MG63 (cell line): ENCODE measurements around the gene HPSE2. TPM values are rescaled to one million over a fixed set of nuclear protein-coding genes. Genes with fewer than 3 reads are reported as not detected.
"Not testable (repeated sequence)": the region's sequence is repeated elsewhere in the genome, so short reads cannot be mapped to it uniquely, and the experiment has no call there.

ENCODE experiments used
- DNase-seq: peaks from one replicate; pipeline ENCODE4 v3.0.0-alpha.2; 2020
- H3K27me3 ChIP-seq: fragments of 250-450 bp; sonication (Bioruptor Pico); 2 replicates; pipeline ENCODE4 v1.5.1; 2020; ENCODE audit warnings: mild to moderate bottlenecking, moderate library complexity
- H3K36me3 ChIP-seq: fragments of 250-450 bp; sonication (Bioruptor Pico); 2 replicates; pipeline ENCODE4 v1.5.1; 2020; ENCODE audit warnings: mild to moderate bottlenecking, moderate library complexity
- H3K4me3 ChIP-seq: fragments of 250-450 bp; sonication (Bioruptor Pico); 2 replicates; pipeline ENCODE4 v1.5.1; 2020; ENCODE audit warnings: mild to moderate bottlenecking, moderate library complexity
- H3K9me3 ChIP-seq: fragments of 250-450 bp; sonication (Bioruptor Pico); 2 replicates; pipeline ENCODE4 v1.5.1; 2020; ENCODE audit warnings: mild to moderate bottlenecking, moderate library complexity
- total RNA-seq: library from RNA; depleted of rRNA; stranded (reverse); fragments of >200 nt; shearing (Covaris generic); gene quantifications from 2 replicates; pipeline ENCODE4 v1.2.3, GENCODE V29; 2014; ENCODE audit warnings: low replicate concordance

The HPSE2 gene
- total RNA-seq, 1 experiment from 2014 or later = not detected

DNA sequence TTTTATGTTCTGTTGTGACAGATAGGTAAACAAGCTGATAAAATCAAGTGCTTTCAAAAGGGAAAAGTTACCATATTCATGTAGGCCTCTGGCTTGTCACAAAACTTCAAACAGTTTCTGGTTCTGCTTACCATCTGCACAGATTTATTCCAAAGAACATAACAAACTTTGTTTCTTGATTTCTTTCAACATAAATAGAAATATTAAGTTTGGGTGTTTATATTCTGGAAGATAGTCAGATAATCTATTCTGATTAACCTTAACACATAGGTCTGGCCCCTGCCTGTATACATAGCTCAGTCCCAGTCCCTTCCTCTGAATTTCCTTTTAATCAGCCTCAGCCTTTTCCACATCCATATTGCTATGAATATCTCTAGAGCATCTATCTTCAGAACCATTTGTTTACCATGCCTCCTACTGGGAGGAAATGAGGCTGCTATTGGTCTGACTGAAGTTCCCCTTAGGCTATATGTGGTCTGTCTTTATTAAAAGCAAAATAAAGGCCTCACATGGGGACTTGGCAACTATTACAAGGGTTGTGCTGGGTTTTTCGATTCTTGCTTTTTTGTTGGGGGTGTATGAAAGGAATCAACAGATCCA, 319.0 kb downstream of the HPSE2 start:
- Histone ChIP-seq H3K9me3 (no peaks in the 10 kb centered on the region), H3K27me3 (no peaks in the 10 kb centered on the region), H3K36me3 (no peaks in the 10 kb centered on the region), H3K4me3 (no peak overlapping the region)
- DNase-seq = no peak

DNA sequence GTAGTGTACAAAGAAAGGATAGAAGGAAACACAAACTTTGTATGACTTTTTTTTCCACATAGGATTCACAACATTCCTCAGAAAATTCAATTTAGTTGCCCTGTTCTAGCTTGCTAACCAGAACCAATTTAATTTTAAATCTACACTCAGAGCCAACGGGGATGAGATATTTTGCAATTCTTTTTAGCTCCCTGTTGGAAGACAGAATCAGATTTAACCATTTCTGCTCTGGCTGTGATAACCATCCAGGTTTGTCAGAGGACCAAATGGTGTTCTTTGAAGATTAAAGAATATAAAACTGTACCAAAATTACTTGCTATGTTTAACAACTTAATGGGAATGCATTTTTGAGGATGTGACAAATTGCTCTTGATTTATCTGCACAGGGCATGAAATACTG, 319.7 kb downstream of the HPSE2 start:
- Histone ChIP-seq H3K27me3 (no peaks in the 10 kb centered on the region), H3K36me3 (no peaks in the 10 kb centered on the region), H3K9me3 (no peaks in the 10 kb centered on the region), H3K4me3 (no peak overlapping the region)
- no peak for DNase-seq

DNA sequence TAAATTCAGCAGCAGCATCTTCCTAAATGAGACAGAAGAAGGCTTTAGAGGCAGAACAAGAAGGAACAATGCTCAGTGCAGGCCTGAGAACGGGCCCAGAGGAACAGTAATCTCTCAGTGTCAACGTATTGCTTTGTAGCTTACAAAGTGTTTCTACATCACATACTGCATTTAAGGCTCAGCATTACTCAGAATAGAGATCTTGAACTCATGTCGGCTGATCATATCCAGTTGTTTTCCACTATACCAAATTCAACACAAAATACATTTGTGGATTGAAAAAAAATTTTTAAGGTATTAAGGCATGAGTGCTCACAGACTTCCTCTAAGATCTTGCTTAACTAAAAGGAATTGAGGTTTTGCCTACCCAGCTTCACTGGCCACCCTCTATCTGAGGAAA, 325.1 kb downstream of the HPSE2 start:
- no peaks in the 10 kb centered on the region for H3K36me3 ChIP-seq
- no peaks in the 10 kb centered on the region for H3K9me3 ChIP-seq
- H3K27me3 ChIP-seq = no peaks in the 10 kb centered on the region
- DNase-seq = no peak
- H3K4me3 ChIP-seq = no peak overlapping the region

DNA sequence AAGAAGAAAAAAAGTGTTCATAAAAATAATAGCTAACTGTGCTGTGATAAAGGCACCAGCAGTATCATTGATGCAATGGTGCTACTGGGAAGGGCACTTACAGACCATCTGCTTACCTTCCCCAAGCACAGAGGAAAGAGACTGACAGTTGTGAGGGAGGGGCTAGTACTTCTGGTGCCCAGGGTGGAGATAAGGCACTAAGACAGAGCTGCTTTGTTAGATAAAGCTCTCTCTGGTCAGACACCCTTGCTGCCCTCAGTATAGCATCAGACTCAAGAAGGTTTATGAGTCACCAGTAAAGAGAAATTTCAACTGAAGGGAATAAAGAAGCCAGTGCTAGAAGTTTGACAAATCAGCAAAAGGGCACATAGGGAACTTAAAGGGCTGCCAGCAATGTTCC, 325.6 kb downstream of the HPSE2 start:
- H3K9me3 ChIP-seq = no peaks in the 10 kb centered on the region
- no peak overlapping the region for H3K4me3 ChIP-seq
- no peak for DNase-seq
- no peaks in the 10 kb centered on the region for H3K36me3 ChIP-seq
- no peaks in the 10 kb centered on the region for H3K27me3 ChIP-seq

DNA sequence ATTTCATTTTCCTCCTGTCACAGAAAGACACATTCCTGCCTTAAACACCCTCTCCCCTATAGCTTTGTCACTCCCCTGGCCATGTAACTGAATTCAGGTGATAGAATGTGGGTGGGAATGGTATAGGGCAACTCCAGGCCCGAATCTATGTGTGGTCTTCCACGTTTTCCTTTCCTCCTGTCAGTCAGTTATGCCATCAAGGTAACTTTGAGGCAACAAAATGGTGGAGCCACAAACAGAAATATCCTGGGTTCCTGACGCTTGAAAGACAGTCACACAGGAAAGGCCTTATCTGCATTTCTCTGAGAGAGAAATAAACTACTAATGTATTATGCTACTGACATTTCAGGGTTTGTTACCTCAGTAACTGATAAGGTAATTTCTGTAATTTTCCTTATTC, 326.8 kb downstream of the HPSE2 start:
- DNase-seq = no peak
- Histone ChIP-seq H3K4me3 (no peak overlapping the region), H3K27me3 (no peaks in the 10 kb centered on the region), H3K36me3 (no peaks in the 10 kb centered on the region), H3K9me3 (no peaks in the 10 kb centered on the region)

DNA sequence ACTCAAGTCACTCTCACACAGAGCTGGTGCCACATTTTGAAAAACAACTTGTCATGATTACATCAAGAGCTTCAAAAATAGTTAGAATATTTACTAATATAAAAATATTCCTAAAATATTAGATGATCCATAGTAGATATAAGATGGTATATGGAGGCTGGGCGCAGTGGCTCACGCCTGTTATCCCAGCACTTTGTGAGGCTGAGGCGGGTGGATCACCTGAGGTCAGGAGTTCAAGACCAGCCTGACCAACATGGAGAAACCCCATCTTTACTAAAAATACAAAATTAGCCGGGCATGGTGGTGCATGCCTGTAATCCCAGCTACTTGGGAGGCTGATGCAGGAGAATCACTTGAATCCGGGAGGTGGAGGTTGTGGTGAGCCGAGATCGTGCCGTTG, 327.4 kb downstream of the HPSE2 start:
- not testable (repeated sequence) for H3K4me3 ChIP-seq, H3K36me3 ChIP-seq, H3K27me3 ChIP-seq, DNase-seq, H3K9me3 ChIP-seq

DNA sequence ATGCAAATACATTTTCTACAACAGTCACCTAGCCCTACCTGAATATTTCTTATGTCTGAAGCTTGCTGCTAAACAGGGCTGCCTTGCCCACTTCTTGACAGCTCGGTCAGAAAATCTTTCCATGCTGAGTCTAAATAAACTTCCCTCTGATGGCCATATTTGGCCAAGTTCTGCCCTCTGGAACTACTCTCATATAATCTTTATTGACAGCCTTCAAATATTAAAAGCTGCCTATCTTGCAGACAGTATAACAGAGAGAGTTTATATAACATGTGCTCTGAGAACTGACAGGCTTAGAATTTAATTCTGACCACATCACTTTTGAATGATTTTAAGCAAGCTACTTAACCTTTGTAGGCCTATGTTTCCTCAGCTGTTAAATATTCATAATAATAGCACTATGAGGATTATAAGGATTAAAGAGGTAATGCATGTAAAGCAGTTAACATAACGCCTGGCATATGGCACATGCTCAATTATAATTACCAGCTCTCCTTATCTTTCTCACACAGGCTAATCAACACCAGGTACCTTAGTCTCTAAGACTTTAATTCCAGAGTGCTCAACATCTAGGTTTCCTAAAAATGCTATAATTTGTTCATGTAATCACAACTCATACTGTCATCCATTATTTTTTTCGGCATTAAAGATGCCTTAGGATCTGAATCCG, 334.1 kb downstream of the HPSE2 start:
- Histone ChIP-seq H3K9me3 (no peaks in the 10 kb centered on the region), H3K36me3 (no peaks in the 10 kb centered on the region), H3K4me3 (no peak overlapping the region), H3K27me3 (no peaks in the 10 kb centered on the region)
- DNase-seq = no peak

DNA sequence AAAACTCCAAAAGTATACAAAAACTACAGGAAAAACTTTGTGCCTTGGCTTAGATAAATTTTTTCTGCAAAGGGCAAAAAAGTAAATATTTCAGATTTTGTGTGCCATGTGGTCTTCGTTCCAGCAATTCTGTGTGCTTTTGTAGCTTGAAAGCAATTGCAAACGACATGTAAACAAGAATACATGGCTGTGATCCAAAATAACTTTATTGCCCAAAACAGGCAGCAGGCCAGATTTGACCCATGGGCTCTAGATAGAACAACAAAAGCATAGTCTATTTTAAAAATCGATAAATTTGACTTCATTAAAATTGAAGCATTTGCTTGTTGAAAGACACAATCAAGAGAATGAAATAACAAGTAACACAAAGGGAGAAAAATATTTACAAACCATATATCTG, 336.6 kb downstream of the HPSE2 start:
- Histone ChIP-seq H3K27me3 (no peaks in the 10 kb centered on the region), H3K36me3 (no peaks in the 10 kb centered on the region), H3K4me3 (no peak overlapping the region), H3K9me3 (no peaks in the 10 kb centered on the region)
- no peak for DNase-seq

DNA sequence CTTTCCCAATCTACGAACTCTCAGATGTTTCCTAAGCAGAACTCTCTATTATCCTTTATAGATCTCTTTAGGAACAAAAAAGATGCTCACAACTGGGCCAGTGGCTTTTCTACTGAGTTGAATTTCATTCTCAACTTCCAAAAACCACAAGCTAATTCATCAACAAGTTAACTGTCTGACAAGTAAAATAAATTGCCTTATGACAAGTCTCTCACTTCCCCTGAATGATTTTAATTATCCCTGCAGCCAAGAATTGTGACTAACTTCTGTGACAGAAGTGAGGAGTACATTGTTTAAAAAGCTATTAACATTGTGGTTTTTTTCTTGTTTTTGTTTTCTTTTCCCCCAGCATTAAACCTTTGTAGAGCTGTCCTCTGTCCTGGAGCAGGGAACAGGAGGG, 343.1 kb downstream of the HPSE2 start:
- no peaks in the 10 kb centered on the region for H3K9me3 ChIP-seq
- DNase-seq = no peak
- H3K27me3 ChIP-seq = no peaks in the 10 kb centered on the region
- no peaks in the 10 kb centered on the region for H3K36me3 ChIP-seq
- no peak overlapping the region for H3K4me3 ChIP-seq

DNA sequence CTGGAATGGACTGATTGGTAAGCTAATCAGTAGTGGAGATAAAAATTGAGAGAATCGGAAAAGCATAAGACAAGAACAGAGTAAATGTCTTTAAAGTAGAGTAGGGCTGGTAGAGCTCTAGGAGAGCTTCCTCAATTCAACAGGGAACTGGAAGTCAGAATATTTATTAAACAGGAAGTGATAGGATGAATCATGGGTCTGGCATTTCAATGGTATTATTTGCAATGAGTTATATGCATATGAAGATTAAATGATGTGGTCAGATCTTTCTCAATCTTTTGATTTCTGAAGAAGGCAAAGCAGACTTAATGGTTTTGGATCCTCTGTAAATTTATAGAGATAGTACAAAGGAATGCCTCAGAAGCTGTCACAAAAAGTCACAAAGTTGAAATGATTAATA, 349.0 kb downstream of the HPSE2 start:
- Histone ChIP-seq H3K4me3 (no peak overlapping the region), H3K36me3 (no peaks in the 10 kb centered on the region), H3K9me3 (no peaks in the 10 kb centered on the region), H3K27me3 (no peaks in the 10 kb centered on the region)
- no peak for DNase-seq

DNA sequence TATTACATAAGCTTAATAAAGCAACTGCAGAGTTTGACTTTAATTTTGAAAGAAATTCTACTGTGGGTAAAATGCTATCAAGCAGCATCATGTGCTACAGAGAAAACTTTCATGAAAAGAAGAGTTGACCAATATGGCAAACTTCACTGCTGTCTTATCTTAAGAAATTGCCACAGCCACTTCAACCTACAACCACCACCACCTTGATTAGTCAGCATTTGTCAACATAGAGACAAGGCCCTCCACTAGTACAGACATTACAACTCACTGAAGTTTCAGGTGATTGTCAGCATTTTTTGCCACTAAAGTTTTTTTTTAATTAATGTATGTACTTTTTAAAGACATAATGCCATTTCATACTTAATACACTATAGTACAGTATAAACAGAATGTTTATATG, 350.3 kb downstream of the HPSE2 start:
- H3K4me3 ChIP-seq = no peak overlapping the region
- no peaks in the 10 kb centered on the region for H3K27me3 ChIP-seq
- no peaks in the 10 kb centered on the region for H3K9me3 ChIP-seq
- no peak for DNase-seq
- H3K36me3 ChIP-seq = no peaks in the 10 kb centered on the region

DNA sequence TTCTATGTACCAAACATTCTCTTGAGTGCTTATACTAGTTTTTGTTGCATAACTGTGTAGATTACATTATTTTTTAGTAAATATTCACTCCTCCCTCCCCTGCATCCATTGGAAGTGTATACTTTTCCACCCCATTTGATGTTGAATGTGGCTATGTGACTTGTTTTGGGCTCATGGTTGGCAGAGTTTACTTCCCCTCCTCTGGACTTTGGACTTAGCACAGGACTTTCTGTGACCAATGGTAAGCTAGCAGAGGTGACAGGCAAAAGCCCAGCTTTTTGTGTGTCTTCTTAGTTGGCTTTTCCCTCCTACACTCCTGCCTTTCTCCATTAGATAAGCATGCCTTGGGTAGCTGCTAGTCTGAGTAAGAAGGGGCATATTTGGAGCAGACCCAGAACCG, 353.9 kb downstream of the HPSE2 start:
- Histone ChIP-seq H3K9me3 (no peaks in the 10 kb centered on the region), H3K27me3 (no peaks in the 10 kb centered on the region), H3K4me3 (no peak overlapping the region), H3K36me3 (no peaks in the 10 kb centered on the region)
- DNase-seq = no peak

DNA sequence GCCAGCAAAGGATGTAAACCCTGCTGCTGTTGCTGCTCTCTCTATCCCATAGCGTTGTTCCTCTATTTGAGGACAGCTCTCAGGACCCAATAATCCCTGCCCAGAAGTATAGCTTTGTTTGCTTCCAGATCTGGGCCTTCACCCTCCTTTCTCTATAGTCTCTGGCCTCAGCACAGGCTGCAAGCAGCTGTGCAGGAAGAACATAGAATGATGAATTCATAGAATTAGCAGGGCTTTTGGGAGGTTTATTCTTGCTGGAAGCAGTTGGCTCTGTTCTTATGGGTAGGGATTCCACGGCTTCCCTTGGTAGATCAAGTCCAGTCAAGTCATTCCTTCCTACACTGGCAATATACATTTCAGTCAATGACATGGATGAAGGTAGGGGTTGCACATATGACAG, 354.7 kb downstream of the HPSE2 start:
- Histone ChIP-seq H3K27me3 (no peaks in the 10 kb centered on the region), H3K9me3 (no peaks in the 10 kb centered on the region), H3K4me3 (no peak overlapping the region), H3K36me3 (no peaks in the 10 kb centered on the region)
- no peak for DNase-seq

DNA sequence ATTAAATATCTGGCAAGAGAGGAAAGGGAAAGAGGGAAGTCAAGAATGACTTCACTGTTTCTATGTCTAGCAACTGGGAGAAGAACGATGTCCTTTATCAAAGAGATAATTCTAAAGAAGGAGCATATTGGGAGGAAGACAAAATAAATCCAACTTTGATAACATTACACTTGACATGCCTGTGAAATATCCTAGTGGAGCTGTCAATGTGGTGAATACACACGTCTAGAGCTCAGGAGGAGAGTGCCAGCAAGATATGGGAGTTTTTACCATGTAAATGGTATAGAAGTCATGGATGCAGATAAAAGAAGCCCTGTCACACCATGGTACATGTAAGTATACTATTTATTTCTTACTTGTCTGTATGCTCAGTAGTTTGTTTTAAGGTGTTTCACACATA, 356.7 kb downstream of the HPSE2 start:
- no peak for DNase-seq
- no peak overlapping the region for H3K4me3 ChIP-seq
- no peaks in the 10 kb centered on the region for H3K36me3 ChIP-seq
- no peaks in the 10 kb centered on the region for H3K9me3 ChIP-seq
- H3K27me3 ChIP-seq = no peaks in the 10 kb centered on the region

DNA sequence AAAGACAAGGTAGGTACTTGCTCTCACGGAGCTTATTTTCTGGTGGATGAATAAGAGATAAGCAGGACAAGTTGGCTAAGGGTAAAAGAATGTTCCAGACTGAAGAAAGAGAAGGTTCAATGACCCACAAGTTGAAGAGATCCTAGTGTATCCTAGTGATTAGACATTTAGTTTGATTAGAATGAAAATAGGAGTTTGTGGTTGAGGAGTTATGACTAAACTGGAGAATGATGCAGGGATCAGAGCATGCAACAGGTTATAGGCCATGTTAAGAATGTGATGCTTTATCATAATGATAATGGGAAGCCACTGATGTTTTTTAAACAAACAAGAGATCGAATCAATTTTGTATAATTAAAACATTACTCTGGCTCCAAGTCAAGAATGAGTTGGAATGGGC, 357.2 kb downstream of the HPSE2 start:
- Histone ChIP-seq H3K36me3 (no peaks in the 10 kb centered on the region), H3K9me3 (no peaks in the 10 kb centered on the region), H3K27me3 (no peaks in the 10 kb centered on the region), H3K4me3 (no peak overlapping the region)
- no peak for DNase-seq

DNA sequence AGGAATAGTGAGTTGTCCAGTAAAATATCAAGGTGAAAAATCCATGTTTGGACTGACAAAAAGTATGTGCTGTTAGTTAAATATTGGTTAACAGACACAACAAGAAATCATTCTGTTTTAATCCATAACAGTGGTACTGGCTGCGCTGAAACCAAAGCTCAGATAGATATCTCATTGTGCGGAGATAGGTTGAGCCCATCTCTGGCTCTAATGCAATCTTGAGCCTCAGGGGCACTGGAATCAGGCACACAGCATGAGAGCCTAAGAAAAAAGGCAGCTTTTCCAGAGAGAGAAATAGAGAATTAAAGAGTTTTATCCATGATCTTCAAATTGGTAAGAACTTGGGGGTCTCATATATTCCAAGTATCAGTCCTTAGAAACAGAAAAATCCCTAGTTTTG, 373.7 kb downstream of the HPSE2 start:
- DNase-seq = no peak
- Histone ChIP-seq H3K27me3 (no peaks in the 10 kb centered on the region), H3K36me3 (no peaks in the 10 kb centered on the region), H3K9me3 (no peaks in the 10 kb centered on the region), H3K4me3 (no peak overlapping the region)

DNA sequence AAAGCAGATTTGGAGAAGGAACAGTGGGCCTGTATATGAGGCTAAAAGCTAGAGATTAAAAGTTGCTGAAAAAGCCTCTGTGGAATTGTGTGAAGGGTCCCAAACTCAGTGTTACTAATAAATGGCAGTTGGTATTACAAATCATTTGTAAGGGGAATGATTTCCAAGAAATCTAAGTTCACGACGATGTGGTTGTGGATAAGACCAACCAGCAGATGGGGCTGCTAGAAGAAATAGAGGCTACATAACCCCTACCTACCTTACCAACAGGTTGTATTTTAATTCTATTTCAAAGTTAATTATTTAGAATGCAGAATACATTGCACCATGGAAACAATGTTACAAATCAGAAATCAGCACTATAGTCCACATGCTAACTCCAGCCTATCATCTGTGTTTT, 377.1 kb downstream of the HPSE2 start:
- Histone ChIP-seq H3K9me3 (no peaks in the 10 kb centered on the region), H3K36me3 (no peaks in the 10 kb centered on the region), H3K27me3 (no peaks in the 10 kb centered on the region), H3K4me3 (no peak overlapping the region)
- DNase-seq = no peak

DNA sequence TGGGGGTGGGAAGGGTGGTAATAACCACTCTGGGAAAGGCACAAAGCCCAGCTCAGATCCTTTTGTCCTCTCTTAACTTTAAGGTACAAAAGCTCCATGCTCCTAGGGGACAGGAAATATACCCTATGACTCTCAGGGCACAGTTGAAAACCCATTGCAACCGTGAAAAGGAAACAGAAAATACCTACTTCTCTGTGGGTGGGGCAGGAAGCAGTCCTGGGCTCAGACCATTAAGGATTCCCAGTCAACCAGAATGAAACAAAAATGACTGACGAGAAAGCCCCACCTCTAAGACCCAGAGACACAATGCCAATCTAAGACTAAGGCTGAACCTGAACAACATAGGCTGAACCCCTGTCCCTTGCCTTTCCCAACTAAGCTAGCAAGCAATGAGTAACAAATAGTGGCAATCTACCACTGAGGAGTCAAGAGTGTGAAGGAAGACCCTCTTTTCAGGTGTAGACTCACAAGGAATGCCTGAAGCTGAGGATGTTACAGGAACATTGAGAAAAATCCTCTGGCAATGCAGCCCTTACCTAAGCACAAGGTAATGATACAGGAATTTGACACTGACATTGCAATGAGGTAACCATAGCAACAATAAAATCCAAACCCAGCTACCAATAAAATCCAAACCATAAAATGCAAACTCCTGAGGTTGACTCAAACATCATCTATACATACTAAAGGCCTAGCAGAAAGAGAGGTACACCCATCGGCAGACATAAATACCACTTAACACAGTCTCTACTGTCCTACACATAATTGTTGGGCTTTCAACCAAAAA, 380.1 kb downstream of the HPSE2 start:
- H3K4me3 ChIP-seq = no peak overlapping the region
- no peaks in the 10 kb centered on the region for H3K27me3 ChIP-seq
- no peaks in the 10 kb centered on the region for H3K9me3 ChIP-seq
- DNase-seq = no peak
- H3K36me3 ChIP-seq = no peaks in the 10 kb centered on the region
